A549 (cell line): ENCODE data around the gene NT5C3B. TPM values are rescaled to one million over a fixed set of nuclear protein-coding genes. Genes with fewer than 3 reads are reported as not detected.

ENCODE experiments used
- ATAC-seq, 2 experiments: fragments of 200-7000 bp in 1 of 2; fragments of >200 bp in 1 of 2; cut with Nextera tagmentation in 1 of 2; cut with Tn5 transposase in 1 of 2; 3 replicates each; pipeline versions ENCODE4 v1.8.0 to v1.9.1; 2018 to 2020; ENCODE audit warnings: mild to moderate bottlenecking in 1 of 2, moderate library complexity in 1 of 2
- CTCF ChIA-PET: fragments of 300-600 bp; sonication (Branson Sonifier 250); formaldehyde crosslinking; extraction: SDS; loops from one replicate; lab custom pipeline; 2021; ENCODE audit warnings: antibody characterized with exemption, inconsistent platforms; lab: Yijun Ruan, JAX
- POLR2A ChIA-PET: fragments of 350-600 bp; formaldehyde crosslinking; extraction: SDS; loops from one replicate; lab custom pipeline; 2021; ENCODE audit warnings: antibody characterized with exemption, inconsistent platforms; lab: Yijun Ruan, JAX
- DNase-seq, 2 experiments: peaks; one replicate each; pipeline versions ENCODE4 v3.0.0 to v3.0.0-alpha.2; 2011 to 2016; ENCODE audit warnings: low read depth in 1 of 2, low spot score in 1 of 2
- FAIRE-seq: peaks from 2 replicates; lab custom pipeline; 2011; peaks lifted over from hg19 to GRCh38; lab: Jason Lieb, UNC
- H3K27ac ChIP-seq, 2 experiments: fragments of >200 bp; sonication (Bioruptor Twin); formaldehyde crosslinking; 3 replicates each; pipeline ENCODE4 v1.5.1; 2016 to 2017
- H3K4me1 ChIP-seq: fragments of >200 bp; sonication (Bioruptor Twin); formaldehyde crosslinking; 3 replicates; pipeline ENCODE4 v1.6.1; 2016
- H3K4me2 ChIP-seq: fragments of >200 bp; sonication (Bioruptor Twin); formaldehyde crosslinking; 3 replicates; pipeline ENCODE4 v1.6.1; 2016
- H3K4me3 ChIP-seq: fragments of >200 bp; sonication (Bioruptor Twin); formaldehyde crosslinking; 3 replicates; pipeline ENCODE4 v1.5.1; 2016
- H3K9me3 ChIP-seq: fragments of >200 bp; sonication (Bioruptor Twin); formaldehyde crosslinking; 3 replicates; pipeline ENCODE4 v1.6.1; 2016
- CEBPB ChIP-seq, 2 experiments: fragments of >200 bp in 1 of 2; sonication (Bioruptor Twin) in 1 of 2; formaldehyde crosslinking in 1 of 2; IDR thresholded peaks; 2 replicates each; pipeline ENCODE4 v1.6.1; 2012 to 2016
- CHD2 ChIP-seq: fragments of 150-350 bp; IDR thresholded peaks from 2 replicates; pipeline ENCODE4 v1.6.1; 2014; ENCODE audit warnings: low read length; ENCODE audit not compliant: partially characterized antibody
- CHD4 ChIP-seq: fragments of 200-600 bp; sonication (generic); IDR thresholded peaks from 2 replicates; pipeline ENCODE4 v1.6.1; 2016; ENCODE audit warnings: antibody characterized with exemption, mild to moderate bottlenecking, borderline replicate concordance
- FOXS1 ChIP-seq: fragments of 250-450 bp; sonication (Bioruptor Pico); IDR thresholded peaks from 2 replicates; pipeline ENCODE4 v1.5.0; 2020; ENCODE audit warnings: mild to moderate bottlenecking, moderate library complexity
- GATA3 ChIP-seq: IDR thresholded peaks from 2 replicates; pipeline ENCODE4 v1.6.1; 2012; ENCODE audit warnings: borderline replicate concordance
- HDAC2 ChIP-seq: fragments of 200-600 bp; sonication (generic); IDR thresholded peaks from 2 replicates; pipeline ENCODE4 v1.6.1; 2016
- HOXA7 ChIP-seq: fragments of 250-450 bp; sonication (Bioruptor Pico); IDR thresholded peaks from 2 replicates; pipeline ENCODE4 v1.5.0; 2020; ENCODE audit warnings: mild to moderate bottlenecking, moderate library complexity
- JUN ChIP-seq, 2 experiments: fragments of >200 bp; sonication (Bioruptor Twin); formaldehyde crosslinking; IDR thresholded peaks; 2 replicates in 1 of 2; 3 replicates in 1 of 2; pipeline ENCODE4 v1.6.1; 2016 to 2017
- KDM1A ChIP-seq: fragments of 200-600 bp; sonication (generic); IDR thresholded peaks from 2 replicates; pipeline ENCODE4 v1.6.1; 2016; ENCODE audit warnings: low read depth, mild to moderate bottlenecking
- MYC ChIP-seq: IDR thresholded peaks from 2 replicates; pipeline ENCODE4 v1.6.1; 2012; ENCODE audit warnings: mild to moderate bottlenecking, inconsistent platforms, low read length, improper control_type of control experiment, borderline replicate concordance
- PHF8 ChIP-seq: fragments of 200-600 bp; sonication (generic); IDR thresholded peaks from 2 replicates; pipeline ENCODE4 v1.6.1; 2016; ENCODE audit warnings: low read depth, mild to moderate bottlenecking, antibody characterized with exemption, moderate library complexity, borderline replicate concordance
- POLR2A ChIP-seq: IDR thresholded peaks from 2 replicates; pipeline ENCODE4 v1.6.1; 2012; ENCODE audit warnings: mild to moderate bottlenecking, low read length
- RFX5 ChIP-seq: fragments of 450-650 bp; IDR thresholded peaks from 2 replicates; pipeline ENCODE4 v1.7.1; 2014; ENCODE audit warnings: antibody characterized with exemption, mild to moderate bottlenecking, moderate library complexity
- SMC3 ChIP-seq: fragments of >200 bp; sonication (Bioruptor Twin); formaldehyde crosslinking; IDR thresholded peaks from 3 replicates; pipeline ENCODE4 v1.6.1; 2018; ENCODE audit warnings: inconsistent platforms
- SREBF2 ChIP-seq: fragments of 450-650 bp; IDR thresholded peaks from 2 replicates; pipeline ENCODE4 v1.6.1; 2014; ENCODE audit warnings: mild to moderate bottlenecking, moderate library complexity
- ZSCAN20 ChIP-seq: fragments of 250-450 bp; sonication (Bioruptor Pico); IDR thresholded peaks from 2 replicates; pipeline ENCODE4 v1.8.0; 2022; ENCODE audit warnings: mild to moderate bottlenecking, moderate library complexity
- WGBS: methylation state at CpG from one replicate; pipeline ENCODE4 v1.1.6; 2017; ENCODE audit errors: missing lambda C conversion rate; 5-methylcytosine and 5-hydroxymethylcytosine counted together
- polyA plus RNA-seq, 4 experiments: library from polyadenylated mRNA; depleted of rRNA in 3 of 4; stranded (reverse); fragments of >200 nt; fragmentation: RNase III in 1 of 4; extraction: RNeasy Plus Mini Kit Qiagen cat#74134 plus additional on column Dnase treatment in 1 of 4; gene quantifications; 2 replicates in 3 of 4; 3 replicates in 1 of 4; pipeline ENCODE4 v1.2.3, GENCODE V29; 2011 to 2017
- TF ChIP-seq, protein P1 (sequence below): fragments of 450-650 bp; IDR thresholded peaks from 2 replicates; pipeline ENCODE4 v1.6.1; 2014; ENCODE audit warnings: antibody characterized with exemption
- TF ChIP-seq, protein P2 (sequence below): fragments of >200 bp; sonication (Bioruptor Twin); formaldehyde crosslinking; IDR thresholded peaks from 3 replicates; pipeline ENCODE4 v1.6.1; 2016
- TF ChIP-seq, protein P3 (sequence below): fragments of 250-450 bp; sonication (Bioruptor Pico); IDR thresholded peaks from 2 replicates; pipeline ENCODE4 v1.5.0; 2020; ENCODE audit warnings: low read depth, mild to moderate bottlenecking, moderate library complexity
- TF ChIP-seq, protein P4 (sequence below): IDR thresholded peaks from 2 replicates; pipeline ENCODE4 v1.6.1; 2012; ENCODE audit warnings: low read depth, borderline replicate concordance
- TF ChIP-seq, protein P5 (sequence below): IDR thresholded peaks from 2 replicates; pipeline ENCODE4 v1.6.1; 2012
- TF ChIP-seq, protein P6 (sequence below): fragments of >200 bp; sonication (Bioruptor Twin); formaldehyde crosslinking; IDR thresholded peaks from 3 replicates; pipeline ENCODE4 v1.5.1; 2016
- TF ChIP-seq, protein P7 (sequence below): IDR thresholded peaks from 2 replicates; pipeline ENCODE4 v1.6.1; 2012

The NT5C3B gene
- polyA plus RNA-seq, 2 of the 4 experiments (the other 2 are of a cell fraction): 109 to 171 TPM

DNA sequence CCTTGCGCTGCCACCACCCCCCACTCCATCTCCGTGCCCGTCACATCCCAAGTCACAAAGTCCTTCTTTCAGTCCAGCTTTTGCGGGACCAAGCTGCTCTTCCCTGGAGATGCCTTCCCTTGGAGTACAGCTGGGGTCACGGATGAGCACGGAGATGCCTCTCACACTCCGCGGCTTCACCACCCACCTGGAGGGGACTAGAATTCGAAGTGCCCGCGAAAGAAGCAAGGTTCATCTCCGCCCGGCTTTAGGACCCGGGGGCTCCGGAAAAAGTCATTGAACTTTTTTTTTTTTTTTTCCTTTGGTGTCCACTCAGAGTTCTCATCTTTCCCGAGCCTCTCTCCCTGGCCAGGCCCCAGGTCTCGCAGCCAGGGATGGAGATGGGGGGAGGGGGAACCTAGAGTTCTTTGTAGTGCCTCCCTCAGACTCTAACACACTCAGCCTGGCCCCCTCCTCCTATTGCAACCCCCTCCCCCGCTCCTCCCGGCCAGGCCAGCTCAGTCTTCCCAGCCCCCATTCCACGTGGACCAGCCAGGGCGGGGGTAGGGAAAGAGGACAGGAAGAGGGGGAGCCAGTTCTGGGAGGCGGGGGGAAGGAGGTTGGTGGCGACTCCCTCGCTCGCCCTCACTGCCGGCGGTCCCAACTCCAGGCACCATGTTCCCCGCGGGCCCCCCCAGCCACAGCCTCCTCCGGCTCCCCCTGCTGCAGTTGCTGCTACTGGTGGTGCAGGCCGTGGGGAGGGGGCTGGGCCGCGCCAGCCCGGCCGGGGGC is 23.5 kb downstream of the NT5C3B start, which contains the start of gene FKBP10:
TSS of gene FKBP10 (plus strand) at position 624 of the 771 bp plus-strand sequence. CDS start at position 655, 31 bp downstream.
- CTCF ChIA-PET: interaction anchor here (0.7 to 52.0 kb wide), 18 partner anchors 12 to 306 kb away, joined by 3 to 3262 read pairs (median 6); partner anchors contain the start of genes GAST, HAP1 and JUP
- H3K4me2 ChIP-seq: peak within 1 kb of the TSS; percentile 97
- no peaks in the 10 kb centered on the region for H3K9me3 ChIP-seq
- peaks cover 30% of the 10 kb centered on the region for H3K4me1 ChIP-seq
- TF ChIP-seq, protein P1, sequence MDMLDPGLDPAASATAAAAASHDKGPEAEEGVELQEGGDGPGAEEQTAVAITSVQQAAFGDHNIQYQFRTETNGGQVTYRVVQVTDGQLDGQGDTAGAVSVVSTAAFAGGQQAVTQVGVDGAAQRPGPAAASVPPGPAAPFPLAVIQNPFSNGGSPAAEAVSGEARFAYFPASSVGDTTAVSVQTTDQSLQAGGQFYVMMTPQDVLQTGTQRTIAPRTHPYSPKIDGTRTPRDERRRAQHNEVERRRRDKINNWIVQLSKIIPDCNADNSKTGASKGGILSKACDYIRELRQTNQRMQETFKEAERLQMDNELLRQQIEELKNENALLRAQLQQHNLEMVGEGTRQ: no peak
- TF ChIP-seq JUN (IDR thresholded peaks at IDR 0.05): peak; percentile 39 to 89; a peak in 4 of 5 replicates
- 0 out of 2 replicates have a peak, but pooled peaks have one; percentile 48 for TF ChIP-seq KDM1A
- TF ChIP-seq PHF8: peak; percentile 62; the same call in 1 of the 2 replicates
- peak; percentile 89 for TF ChIP-seq POLR2A
- TF ChIP-seq FOXS1 (CRISPR knock-in tag): 0 out of 2 replicates have a peak, but pooled peaks have one; percentile 16
- no peak for TF ChIP-seq SREBF2
- peak; percentile 92 for TF ChIP-seq MYC
- TF ChIP-seq, protein P2, sequence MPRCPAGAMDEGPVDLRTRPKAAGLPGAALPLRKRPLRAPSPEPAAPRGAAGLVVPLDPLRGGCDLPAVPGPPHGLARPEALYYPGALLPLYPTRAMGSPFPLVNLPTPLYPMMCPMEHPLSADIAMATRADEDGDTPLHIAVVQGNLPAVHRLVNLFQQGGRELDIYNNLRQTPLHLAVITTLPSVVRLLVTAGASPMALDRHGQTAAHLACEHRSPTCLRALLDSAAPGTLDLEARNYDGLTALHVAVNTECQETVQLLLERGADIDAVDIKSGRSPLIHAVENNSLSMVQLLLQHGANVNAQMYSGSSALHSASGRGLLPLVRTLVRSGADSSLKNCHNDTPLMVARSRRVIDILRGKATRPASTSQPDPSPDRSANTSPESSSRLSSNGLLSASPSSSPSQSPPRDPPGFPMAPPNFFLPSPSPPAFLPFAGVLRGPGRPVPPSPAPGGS: 0 out of 3 replicates have a peak, but pooled peaks have one; percentile 43
- TF ChIP-seq CHD2: peak; percentile 67
- TF ChIP-seq SMC3: peak; percentile 26; the same call in 1 of the 3 replicates
- peak; percentile 85 for TF ChIP-seq HDAC2
- TF ChIP-seq, protein P3, sequence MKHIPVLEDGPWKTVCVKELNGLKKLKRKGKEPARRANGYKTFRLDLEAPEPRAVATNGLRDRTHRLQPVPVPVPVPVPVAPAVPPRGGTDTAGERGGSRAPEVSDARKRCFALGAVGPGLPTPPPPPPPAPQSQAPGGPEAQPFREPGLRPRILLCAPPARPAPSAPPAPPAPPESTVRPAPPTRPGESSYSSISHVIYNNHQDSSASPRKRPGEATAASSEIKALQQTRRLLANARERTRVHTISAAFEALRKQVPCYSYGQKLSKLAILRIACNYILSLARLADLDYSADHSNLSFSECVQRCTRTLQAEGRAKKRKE (CRISPR knock-in tag): no peak
- no peak for TF ChIP-seq CHD4
- TF ChIP-seq RFX5: no peak
- TF ChIP-seq, protein P4, sequence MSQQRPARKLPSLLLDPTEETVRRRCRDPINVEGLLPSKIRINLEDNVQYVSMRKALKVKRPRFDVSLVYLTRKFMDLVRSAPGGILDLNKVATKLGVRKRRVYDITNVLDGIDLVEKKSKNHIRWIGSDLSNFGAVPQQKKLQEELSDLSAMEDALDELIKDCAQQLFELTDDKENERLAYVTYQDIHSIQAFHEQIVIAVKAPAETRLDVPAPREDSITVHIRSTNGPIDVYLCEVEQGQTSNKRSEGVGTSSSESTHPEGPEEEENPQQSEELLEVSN: 0 out of 2 replicates have a peak, but pooled peaks have one; percentile 48
- TF ChIP-seq, protein P5, sequence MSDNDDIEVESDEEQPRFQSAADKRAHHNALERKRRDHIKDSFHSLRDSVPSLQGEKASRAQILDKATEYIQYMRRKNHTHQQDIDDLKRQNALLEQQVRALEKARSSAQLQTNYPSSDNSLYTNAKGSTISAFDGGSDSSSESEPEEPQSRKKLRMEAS: peak; percentile 99
- H3K4me3 ChIP-seq: peak within 1 kb of the TSS; percentile 79
- WGBS: 2% methylated on average over 27 of the region's 35 CpGs
- ATAC-seq: peak; percentile 65 to 81
- FAIRE-seq: no peak
- DNase-seq: peak; percentile 88 to 94
- peak within 1 kb of the TSS; percentile 96 to 97 for H3K27ac ChIP-seq
- POLR2A ChIA-PET: interaction anchor here (0.6 to 2.8 kb wide), 8 partner anchors 11 to 154 kb away, joined by 3 to 17 read pairs (median 8); partner anchors contain the start of genes EIF1, JUP and KLHL11

DNA sequence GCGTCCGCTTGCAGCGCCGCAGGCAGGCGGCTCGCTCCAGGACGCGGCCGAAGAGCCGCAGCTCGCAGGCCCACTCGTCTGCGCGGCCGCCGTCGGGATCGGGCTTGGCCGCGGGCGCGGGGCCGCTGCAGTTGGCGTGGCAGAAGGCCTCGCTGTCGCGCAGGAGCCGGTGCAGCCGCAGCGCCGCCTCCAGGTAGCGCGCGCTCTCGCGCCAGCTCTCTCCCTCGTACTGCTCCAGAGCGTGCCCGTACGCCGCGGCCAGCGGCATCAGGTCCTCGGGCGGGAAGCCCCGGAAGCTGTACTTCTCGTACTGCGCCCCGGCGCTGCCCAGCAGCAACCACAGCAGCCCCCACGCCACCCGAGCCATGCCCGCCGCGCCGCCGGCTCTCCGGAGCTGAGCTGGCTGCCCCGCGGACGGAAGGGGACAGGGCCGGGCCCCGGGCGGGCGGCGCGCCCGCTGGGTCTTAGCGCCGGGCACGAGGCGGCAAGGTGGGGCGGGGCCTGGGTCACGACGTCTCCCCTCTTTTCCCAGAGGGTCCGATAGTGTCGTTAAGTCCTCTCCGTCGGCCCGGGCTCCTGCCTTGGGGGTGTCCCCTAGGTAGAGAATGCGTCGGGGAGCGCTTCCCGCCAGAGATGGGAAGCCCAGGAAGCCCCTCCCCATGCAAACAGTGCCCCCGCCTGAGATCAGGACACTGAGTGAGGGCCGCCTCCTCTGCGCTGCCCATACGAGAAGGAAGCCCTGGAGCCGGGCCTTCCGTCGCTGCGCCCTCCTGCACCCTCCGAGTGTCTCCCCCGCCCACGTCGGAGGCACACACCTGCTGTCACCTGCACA is 24.3 kb downstream of the NT5C3B start, which contains the start of gene P3H4:
TSS of gene P3H4 (minus strand) at position 401 of the 832 bp plus-strand sequence. CDS start at position 367, 34 bp downstream.
- ATAC-seq (peak; percentile 83 to 86), FAIRE-seq (no peak), DNase-seq (peak; percentile 86 to 87)
- Histone ChIP-seq H3K27ac (peak within 1 kb of the TSS; percentile 96 to 97), H3K4me2 (peak within 1 kb of the TSS; percentile 97), H3K4me1 (peaks cover 30% of the 10 kb centered on the region), H3K4me3 (peak within 1 kb of the TSS; percentile 79), H3K9me3 (no peaks in the 10 kb centered on the region)
- ChIA-PET CTCF (interaction anchor here (0.6 to 52.0 kb wide), 42 partner anchors 8 to 1447 kb away, joined by 3 to 3262 read pairs (median 4); partner anchors contain the start of genes ACLY, GAST, HAP1 and JUP), POLR2A (interaction anchor here (0.5 to 2.8 kb wide), 15 partner anchors 11 to 154 kb away, joined by 3 to 17 read pairs (median 7); partner anchors contain the start of genes EIF1, HAP1, JUP and KLHL11)
- under 1% methylated on average over 46 of the region's 96 CpGs for WGBS
- TF ChIP-seq HOXA7 (CRISPR knock-in tag) (no peak), CHD2 (no peak), RFX5 (no peak; the same call in 1 of the 2 replicates), POLR2A (peak; percentile 47; the same call in 1 of the 2 replicates), CEBPB (IDR thresholded peaks at IDR 0.05) (no peak), GATA3 (no peak), ZSCAN20 (CRISPR knock-in tag) (no peak)
- TF ChIP-seq, protein P4: peak; percentile 84
- TF ChIP-seq, protein P6, sequence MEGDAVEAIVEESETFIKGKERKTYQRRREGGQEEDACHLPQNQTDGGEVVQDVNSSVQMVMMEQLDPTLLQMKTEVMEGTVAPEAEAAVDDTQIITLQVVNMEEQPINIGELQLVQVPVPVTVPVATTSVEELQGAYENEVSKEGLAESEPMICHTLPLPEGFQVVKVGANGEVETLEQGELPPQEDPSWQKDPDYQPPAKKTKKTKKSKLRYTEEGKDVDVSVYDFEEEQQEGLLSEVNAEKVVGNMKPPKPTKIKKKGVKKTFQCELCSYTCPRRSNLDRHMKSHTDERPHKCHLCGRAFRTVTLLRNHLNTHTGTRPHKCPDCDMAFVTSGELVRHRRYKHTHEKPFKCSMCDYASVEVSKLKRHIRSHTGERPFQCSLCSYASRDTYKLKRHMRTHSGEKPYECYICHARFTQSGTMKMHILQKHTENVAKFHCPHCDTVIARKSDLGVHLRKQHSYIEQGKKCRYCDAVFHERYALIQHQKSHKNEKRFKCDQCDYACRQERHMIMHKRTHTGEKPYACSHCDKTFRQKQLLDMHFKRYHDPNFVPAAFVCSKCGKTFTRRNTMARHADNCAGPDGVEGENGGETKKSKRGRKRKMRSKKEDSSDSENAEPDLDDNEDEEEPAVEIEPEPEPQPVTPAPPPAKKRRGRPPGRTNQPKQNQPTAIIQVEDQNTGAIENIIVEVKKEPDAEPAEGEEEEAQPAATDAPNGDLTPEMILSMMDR: peak; percentile 90
- TF ChIP-seq, protein P7, sequence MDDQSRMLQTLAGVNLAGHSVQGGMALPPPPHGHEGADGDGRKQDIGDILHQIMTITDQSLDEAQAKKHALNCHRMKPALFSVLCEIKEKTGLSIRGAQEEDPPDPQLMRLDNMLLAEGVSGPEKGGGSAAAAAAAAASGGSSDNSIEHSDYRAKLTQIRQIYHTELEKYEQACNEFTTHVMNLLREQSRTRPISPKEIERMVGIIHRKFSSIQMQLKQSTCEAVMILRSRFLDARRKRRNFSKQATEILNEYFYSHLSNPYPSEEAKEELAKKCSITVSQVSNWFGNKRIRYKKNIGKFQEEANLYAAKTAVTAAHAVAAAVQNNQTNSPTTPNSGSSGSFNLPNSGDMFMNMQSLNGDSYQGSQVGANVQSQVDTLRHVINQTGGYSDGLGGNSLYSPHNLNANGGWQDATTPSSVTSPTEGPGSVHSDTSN: no peak
- TF ChIP-seq, protein P2: peak; percentile 75; the same call in 2 of the 3 replicates
